Measurements from ENCODE around the gene ZNF214.

The ZNF214 gene

DNA sequence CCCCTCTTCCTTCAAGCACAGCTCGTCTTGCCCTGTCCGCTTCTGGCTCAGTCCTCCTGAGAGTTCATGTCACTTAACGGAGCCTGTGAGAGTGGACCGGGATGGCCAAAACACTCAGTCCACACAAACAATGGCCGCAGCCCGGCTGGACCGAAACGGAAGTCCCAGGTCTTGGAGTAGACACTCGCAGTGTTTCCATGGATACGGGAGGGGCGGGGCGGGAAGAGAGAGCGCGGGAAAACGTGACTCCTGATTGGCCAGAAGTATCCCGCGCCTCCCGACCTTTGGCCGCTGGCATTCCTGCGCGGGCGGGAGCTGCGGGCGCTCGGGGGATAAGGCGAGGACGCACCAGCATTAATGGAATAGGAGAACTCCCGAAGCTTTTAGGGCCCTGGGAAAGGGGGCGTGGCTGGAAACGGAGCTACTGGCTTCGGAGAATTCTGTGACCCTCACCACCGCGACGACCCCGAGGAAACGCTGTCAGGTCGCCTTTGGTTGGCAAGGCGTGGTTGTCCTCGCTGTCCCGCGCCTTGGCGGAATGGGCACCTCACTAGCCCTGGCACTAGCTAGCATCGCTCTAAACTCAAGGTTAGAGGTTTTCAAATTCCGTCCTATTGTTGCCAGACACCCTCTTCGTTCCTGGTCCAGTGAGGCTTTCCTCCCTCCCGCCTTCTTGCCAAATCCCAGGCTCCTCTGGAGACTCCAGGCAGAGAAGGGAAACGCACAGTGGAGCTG is at the start of gene ZNF214, which contains the start of gene NLRP14:
Gene ZNF214, minus strand, starts transcription at position 164 of the 735 bp plus-strand sequence. CDS start 17,511 bp downstream, outside the sequence.
Gene NLRP14, plus strand, starts transcription at position 297 of the 735 bp plus-strand sequence. CDS start 18,108 bp downstream, outside the sequence.
- no peak for DNase-seq

DNA sequence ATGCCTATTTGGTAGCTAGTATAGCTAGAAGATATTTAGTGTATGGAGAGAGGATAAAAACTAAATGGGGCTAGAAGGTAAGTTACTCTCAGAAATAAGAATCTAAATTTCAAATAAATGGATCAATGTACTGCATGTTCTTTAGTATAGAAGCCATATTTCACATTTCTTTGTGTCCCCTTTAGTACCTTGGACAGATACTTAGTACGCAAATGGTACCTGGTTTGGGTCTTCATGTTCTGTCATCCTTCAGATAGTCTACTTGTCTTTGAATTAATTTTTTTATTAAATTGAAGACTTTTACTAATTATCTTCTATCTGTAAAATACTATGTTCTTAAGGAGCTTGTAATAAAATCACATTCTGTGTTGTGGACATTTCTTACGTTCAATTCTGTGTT is 42.4 kb upstream of the ZNF214 start:
- no peak for DNase-seq

DNA sequence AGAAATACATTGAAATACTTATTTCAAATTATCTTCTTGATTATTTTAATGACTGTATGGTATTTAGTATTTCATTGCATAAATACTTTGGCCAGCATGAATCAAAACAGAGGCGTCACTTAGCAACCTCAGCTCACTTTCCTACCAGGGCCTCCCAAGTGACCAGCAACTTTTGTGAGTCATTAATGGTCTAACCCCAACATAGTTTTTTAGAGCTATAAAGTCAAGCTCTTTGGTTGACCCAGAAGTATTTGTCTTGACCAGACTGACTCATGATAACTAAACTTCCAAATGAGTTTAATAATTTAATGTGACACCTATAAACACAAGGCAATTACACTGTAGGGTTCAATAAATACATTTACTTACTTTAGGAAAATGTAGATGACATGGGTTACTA is 40.7 kb upstream of the ZNF214 start:
- no peak for DNase-seq

DNA sequence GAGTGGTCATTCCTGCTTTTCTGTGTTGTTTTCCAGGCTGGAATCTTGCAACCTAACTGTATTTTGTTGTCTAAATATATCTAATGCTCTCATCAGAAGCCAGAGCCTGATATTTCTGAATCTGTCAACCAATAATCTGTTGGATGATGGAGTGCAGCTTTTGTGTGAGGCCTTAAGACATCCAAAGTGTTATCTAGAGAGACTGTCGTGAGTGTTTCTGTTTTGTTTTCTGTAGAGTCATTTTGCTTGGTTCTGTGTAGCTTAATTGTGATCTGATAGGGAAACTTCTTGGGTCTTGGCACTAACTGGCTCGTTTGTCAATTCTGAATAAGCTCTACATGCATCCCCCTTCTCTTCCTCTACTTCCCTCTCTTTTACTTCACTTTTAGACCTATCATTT is 37.5 kb upstream of the ZNF214 start:
- DNase-seq: no peak

GRCh38 chr11:7056828-7057513 is 36.8 kb upstream of the ZNF214 start:
- no peak for DNase-seq

DNA sequence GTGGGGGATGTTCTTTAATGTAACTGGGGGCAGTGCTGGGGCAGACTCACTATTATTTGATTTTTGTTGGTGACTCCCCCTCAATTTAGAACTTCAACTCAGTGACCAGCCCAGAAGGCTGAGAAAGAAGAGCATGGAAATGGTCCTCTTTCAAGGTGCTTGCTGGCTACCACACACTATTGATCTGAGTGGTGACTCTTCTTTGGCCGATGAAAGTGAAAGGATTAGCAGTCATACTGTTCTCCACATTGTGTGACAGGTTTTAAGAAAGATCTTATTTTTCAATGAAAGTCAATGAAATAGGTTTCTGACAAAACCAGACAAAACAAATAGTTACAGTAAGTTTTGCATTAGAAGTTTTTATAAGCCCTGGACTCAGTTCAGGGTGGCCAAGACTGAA is 30.0 kb upstream of the ZNF214 start:
- no peak for DNase-seq

- no peak for DNase-seq
Observed at GRCh38 chr11:7046474-7047175, 26.5 kb upstream of the ZNF214 start.

- no peak for DNase-seq
Observed at GRCh38 chr11:7034019-7034418, 13.9 kb upstream of the ZNF214 start.

DNA sequence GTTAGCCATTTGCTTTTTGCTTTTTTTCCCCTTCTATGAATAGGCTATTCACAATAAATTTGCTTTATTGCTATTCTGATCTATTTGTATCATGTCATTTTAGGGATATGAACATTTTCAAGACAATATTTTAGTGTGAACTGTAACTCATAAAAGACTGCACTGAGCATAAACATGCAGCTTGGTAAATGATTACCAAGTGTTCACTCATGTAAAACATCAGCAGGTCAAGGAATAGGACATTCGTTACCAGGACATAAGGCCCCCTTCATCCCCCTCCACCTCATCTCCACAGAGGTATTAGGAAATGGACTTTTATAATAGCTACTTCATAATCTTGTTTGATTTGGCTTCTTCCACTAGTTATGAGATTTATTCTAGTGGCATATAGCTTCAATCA is 12.5 kb upstream of the ZNF214 start:
- DNase-seq: no peak

DNA sequence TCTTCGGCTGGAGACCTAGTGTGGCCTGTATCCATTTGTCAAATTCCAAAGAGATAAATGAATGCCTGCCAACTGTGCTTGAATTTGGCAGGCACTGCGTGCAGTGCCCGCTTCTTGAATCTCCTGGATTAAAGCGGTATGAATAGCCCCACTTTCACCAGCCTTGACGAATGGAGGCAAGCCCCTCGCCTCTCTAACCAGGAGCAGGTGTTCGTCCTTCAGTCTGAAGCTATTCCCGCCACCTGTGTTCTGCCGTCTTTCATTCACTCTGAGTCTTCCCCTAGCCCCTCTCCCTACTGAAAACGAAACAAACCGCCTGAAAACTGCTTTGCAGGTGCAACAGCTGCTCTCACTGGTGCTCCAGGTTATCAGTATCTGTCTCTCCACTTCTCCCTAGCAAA is 11.3 kb upstream of the ZNF214 start:
- no peak for DNase-seq

DNA sequence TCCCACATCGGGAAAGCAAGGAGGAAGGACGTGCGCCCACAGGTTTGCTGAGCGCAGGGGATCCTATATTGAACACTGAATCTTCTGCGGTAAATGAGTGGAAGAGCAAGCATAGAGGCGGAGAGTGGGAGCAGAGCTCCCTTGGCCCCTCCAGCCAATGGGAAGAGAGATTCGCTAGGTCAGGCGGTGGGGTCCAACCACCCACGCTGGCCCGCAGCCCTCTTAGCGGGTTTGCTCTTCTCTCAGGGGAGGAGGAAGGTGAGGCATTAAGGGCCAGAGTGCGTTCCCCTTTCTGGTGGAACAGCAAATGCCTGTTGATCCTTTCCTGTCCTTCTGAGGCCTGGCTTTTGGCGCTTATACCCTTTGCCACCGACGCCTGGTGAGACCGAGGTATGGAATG is 10.7 kb upstream of the ZNF214 start:
- no peak for DNase-seq

DNA sequence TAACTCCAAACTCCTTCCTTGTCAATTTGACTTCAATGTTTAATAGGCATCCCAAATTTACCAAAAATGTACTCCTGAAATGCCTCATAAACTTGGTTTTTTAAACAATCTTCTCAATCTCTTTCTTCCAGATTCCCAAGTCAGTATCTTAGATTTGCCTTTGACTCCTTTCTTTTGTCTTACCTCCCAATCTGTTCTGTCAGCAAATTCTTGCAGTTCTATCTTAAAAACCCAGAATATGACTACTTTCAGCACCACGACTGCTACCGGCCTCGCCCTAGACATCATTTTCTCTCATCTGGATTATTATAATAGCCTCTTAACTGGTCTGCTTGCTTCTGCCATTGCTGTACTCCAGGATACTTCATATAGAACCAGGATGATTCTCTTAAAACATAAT is 8.0 kb upstream of the ZNF214 start:
- no peak for DNase-seq

GRCh38 chr11:7021318-7021717 is 1.2 kb upstream of the ZNF214 start:
- DNase-seq: no peak

DNA sequence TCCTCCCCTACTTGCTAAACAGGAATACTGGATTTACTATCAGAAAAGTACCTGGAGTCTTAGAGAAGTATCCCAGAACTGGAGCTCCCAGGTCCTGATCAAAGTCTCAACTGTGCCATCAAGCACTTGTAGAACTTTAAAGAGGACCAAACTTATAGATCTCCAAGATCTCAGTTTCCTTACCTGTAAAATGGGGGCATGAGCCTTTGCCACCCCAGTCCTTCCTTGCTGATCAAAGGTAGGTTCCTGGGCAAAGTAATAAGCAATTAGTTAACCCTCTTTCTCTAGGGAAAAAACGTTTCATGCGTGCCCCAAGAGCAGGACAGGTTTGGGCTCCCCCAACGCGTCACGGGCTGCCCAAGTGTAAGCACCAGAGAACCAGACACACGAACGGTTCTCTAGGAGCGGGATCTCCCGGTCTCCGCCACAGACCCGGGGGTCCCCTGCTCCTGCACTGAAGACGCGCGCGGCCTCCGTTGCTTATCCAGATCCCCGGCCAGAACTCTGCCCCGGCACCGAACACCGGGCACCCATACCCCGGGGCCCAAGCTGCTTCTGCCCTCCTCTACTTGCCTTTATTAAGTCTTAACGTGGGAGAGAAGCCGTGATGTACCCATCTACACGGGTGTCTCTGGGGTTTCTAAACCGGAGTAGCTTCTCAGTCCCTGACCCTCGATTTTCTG is 505 bp downstream of the ZNF214 start:
- no peak for DNase-seq

DNA sequence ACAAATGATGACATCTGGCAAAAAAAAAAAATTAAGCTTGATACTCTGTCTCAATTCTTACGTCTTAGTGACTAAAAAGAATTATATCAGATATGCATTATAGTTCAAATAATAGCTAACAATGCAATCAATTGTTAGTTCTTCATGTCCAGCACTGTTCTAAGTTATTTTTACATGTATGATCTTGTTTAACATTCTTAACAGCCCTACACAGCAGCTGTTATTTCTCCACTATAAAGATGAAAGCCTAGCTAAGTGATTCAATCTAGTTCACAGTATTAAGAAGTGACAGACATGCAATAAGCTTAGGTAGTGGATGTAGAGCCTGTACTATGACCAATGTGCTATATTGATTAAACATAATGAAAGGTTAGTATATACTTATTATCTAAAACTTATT is 4.1 kb downstream of the ZNF214 start:
- no peak for DNase-seq

DNA sequence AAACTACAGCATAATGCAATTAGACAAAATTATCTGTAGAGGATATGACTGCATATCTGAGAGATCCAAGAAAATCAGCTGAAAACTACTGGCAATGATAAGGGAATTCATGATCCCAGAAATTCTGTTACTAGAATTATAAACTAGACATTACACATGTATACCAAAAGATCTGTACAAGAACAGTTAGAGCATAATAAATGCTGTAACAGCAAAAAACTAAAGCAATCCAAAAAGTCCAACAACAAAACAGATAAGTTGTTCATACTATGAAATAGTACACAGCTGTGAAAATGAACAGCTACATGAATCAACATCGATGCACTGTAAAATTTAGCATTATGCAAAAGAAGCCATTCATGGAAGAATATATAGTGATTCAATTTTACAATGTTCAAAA is 6.0 kb downstream of the ZNF214 start:
- no peak for DNase-seq

DNA sequence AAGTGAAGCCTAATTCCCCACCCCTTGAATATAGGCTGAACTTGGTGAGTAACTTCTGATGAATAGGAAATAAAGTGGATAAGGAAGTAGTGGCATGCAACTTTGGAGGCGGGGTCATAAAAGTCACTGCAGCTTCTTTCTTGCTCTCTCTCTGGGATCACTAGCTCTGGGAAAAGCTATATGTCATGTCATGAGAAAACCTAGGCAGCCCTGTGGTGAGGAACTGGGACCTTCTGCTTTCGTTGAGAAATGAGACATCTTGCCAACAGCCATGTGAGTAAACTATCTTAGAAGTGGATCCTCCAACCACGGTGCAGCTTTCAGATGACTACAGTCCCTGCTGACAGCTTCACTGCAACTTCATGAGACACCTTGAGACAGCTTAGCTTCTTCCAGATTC is 15.7 kb downstream of the ZNF214 start:
- no peak for DNase-seq

GRCh38 chr11:6995703-6996102 is 24.4 kb downstream of the ZNF214 start:
- DNase-seq: no peak

DNA sequence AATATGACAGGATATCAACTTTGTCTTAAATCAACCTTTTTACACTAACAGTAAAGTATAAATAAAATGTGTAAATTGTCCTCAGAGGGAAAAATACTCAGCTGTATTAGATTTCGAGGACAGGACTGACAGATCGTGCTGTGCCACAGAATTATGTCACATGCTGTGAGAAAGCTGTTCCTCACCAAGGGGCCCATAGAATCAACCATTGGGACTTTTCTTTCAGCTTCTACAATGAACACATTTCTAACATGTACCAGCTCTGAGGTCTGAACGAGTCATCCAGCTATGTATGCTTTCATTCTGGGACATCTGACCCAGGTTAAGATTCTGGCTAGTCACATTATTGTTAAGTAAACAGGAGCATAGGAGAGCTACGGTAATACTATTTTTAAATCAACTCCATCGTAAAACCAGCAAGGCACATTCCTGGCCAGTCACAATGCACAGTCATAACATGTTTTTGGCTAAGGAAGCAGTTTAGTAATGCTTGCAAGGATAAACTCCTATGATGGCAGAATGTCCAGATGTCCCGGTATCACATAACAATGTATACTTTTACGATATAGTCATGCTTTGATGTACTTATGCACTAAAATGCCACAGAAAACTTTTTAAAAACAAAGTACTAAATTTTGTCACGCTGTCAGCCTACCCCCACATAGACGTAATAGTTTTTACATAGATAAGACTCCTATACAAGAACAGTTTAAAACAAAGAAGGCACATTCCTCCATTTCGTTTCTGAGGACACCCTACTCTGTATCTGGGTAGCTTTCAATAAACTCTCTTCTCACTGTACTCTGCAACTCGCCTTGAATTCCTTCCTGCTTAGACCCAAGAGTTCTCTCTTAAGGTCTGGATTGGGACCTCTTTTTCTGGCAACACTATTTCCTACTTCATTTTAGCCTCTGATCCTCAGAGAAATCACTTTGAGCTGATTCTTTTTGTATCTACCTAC is 27.4 kb downstream of the ZNF214 start:
- no peak for DNase-seq

DNA sequence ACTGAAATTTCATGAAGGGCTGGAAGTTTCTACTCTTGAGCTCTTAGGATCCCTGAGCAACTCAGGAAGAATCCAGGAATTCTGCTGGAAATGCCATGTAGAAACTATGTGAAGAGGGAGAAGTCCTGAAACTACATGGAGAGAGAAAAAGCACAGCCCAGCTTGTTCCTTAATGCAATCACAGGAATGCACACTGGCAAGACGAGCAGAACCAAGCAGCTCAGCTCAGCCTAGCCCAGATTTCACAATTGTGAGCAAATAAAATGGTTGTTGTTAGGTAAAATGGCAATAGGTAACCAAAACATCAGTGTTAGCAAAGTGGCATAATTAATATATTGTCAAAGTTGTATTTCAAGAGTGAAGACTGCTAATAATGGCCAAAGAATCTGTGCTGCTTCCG is 28.1 kb downstream of the ZNF214 start:
- no peak for DNase-seq

DNA sequence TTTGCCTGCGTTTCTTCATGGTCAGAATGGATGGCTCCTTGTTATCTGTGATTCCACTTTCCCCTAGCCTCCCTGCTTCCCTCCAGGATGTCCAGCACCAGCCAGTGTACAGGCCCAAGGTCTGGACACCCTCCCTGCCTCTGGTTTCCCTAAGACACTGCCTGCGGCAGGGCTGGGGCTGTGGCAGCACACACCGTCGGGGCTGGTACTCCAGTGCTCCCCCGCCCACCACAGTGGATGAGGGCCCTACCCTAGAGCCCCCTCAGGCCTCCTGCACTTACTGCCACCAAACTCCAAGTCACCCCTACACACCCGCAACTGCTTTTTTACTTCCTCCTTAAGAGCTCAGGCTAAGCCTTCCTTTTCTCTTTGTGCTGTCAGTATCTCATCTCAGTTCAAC is 28.9 kb downstream of the ZNF214 start:
- DNase-seq: no peak

- no peak for DNase-seq
Observed at GRCh38 chr11:6988506-6988905, 31.6 kb downstream of the ZNF214 start.
